ENCODE measurements around the gene PLXNA2. TPM values are rescaled to one million over a fixed set of nuclear protein-coding genes. Genes with fewer than 3 reads are reported as not detected.

The PLXNA2 gene
- total RNA-seq, 1 experiment from 2014 or later, result 0.89 TPM

- intact Hi-C loops (cut with micrococcal nuclease), result no loop called here
- no TSS peak for BruUV-seq (replicated peaks)
Measured at GRCh38 chr1:208242146-208242545, 2.0 kb downstream of the PLXNA2 start.

GRCh38 chr1:208241512-208241911 lies 2.7 kb downstream of the PLXNA2 start:
- ChIA-PET POLR2A (no interaction called here), RAD21 (ENCODE audit: low non-redundant PET in 1 of 2, low total read pairs in 2 of 2, uncharacterized antibody in 2 of 2, unreplicated experiment in 2 of 2) (no interaction called here), CTCF (interaction anchor here (1.9 to 5.1 kb wide), 3 partner anchors 110 to 248 kb away, joined by 5 to 25 read pairs (median 6); no protein-coding TSS in a partner anchor)
- Histone ChIP-seq H3K36me3 (ENCODE audit: control insufficient read depth in 1 of 2, insufficient read depth in 2 of 2, low read length in 2 of 2) (no peaks in the 10 kb centered on the region), H3K9me3 (ENCODE audit: control insufficient read depth in 1 of 2, insufficient read depth in 1 of 2, low read depth in 1 of 2, low read length in 2 of 2) (no peaks in the 10 kb centered on the region), H3K9me2 (ENCODE audit: insufficient read depth) (no peaks in the 10 kb centered on the region), H3K9ac (ENCODE audit: low read length) (no peak overlapping the region), H3K4me2 (ENCODE audit: low read length) (no peak overlapping the region), H2AFZ (ENCODE audit: low read depth, low read length, poor library complexity, severe bottlenecking) (no peak overlapping the region), H3K27me3 (ENCODE audit: insufficient read depth, low read length) (peaks cover 57% of the 10 kb centered on the region), H3K4me1 (ENCODE audit: control insufficient read depth in 1 of 2, insufficient read depth in 2 of 2, low read length in 2 of 2) (peaks cover 9 to 18% of the 10 kb centered on the region in 2 experiments; a peak in 3 of 4 replicates), H3K27ac (ENCODE audit: low read depth, low read length) (no peak overlapping the region), H3K4me3 (replicated peaks in 1 of 2; ENCODE audit: low read depth in 1 of 2, low read length in 2 of 2) (no peak overlapping the region), H3K79me2 (ENCODE audit: insufficient read depth, low read length) (no peaks in the 10 kb centered on the region), H4K20me1 (ENCODE audit: insufficient read depth) (no peaks in the 10 kb centered on the region)
- no peak for ATAC-seq
- no TSS peak for BruUV-seq (replicated peaks)
- DNase-seq (ENCODE audit: low read depth, low spot score), result no peak
- intact Hi-C loops (cut with micrococcal nuclease), result no loop called here
- TF ChIP-seq SRF (IDR thresholded peaks at IDR 0.05; ENCODE audit: low read depth) (no peak), CEBPB (IDR thresholded peaks at IDR 0.05; ENCODE audit: low read depth) (no peak), TCF7L2 (IDR thresholded peaks at IDR 0.05; ENCODE audit: borderline replicate concordance, extremely low read depth, insufficient read depth, insufficient read length) (no peak), ZFX (IDR thresholded peaks at IDR 0.05) (no peak), ELF1 (IDR thresholded peaks at IDR 0.05; ENCODE audit: borderline replicate concordance, low read depth) (no peak), EZH2 (IDR thresholded peaks at IDR 0.05) (no peak), EZH2phosphoT487 (IDR thresholded peaks at IDR 0.05; ENCODE audit: borderline replicate concordance) (no peak), CBX3 (IDR thresholded peaks at IDR 0.05; ENCODE audit: low read depth) (no peak), POLR2AphosphoS5 (IDR thresholded peaks at IDR 0.05; ENCODE audit: low read depth, low read length) (no peak), FOSL1 (IDR thresholded peaks at IDR 0.05; ENCODE audit: low read depth) (no peak), ZNF274 (IDR thresholded peaks at IDR 0.05; ENCODE audit: low read depth, low read length) (no peak), POLR2A (IDR thresholded peaks at IDR 0.05; ENCODE audit: borderline replicate concordance, extremely low read depth, insufficient read depth, insufficient read length) (no peak), MAX (IDR thresholded peaks at IDR 0.05) (no peak), SIN3A (IDR thresholded peaks at IDR 0.05; ENCODE audit: low read depth) (no peak), YY1 (IDR thresholded peaks at IDR 0.05; ENCODE audit: extremely low read depth, insufficient replicate concordance, low read depth, low read length) (no peak)

More at GRCh38 chr1:208242146-208242545, 2.0 kb downstream of the PLXNA2 start:
- POLR2A ChIA-PET, result no interaction called here
- H3K4me2 ChIP-seq (ENCODE audit: low read length), result no peak overlapping the region
- H3K4me1 ChIP-seq (ENCODE audit: control insufficient read depth in 1 of 2, insufficient read depth in 2 of 2, low read length in 2 of 2), result peaks cover 9 to 18% of the 10 kb centered on the region in 2 experiments; a peak in 3 of 4 replicates
- H3K27me3 ChIP-seq (ENCODE audit: insufficient read depth, low read length), result peaks cover 52% of the 10 kb centered on the region
- no peak for DNase-seq (ENCODE audit: low read depth, low spot score)
- H3K36me3 ChIP-seq (ENCODE audit: control insufficient read depth in 1 of 2, insufficient read depth in 2 of 2, low read length in 2 of 2), result no peaks in the 10 kb centered on the region
- TF ChIP-seq SP1 (IDR thresholded peaks at IDR 0.05; ENCODE audit: low read depth) (no peak), ZNF274 (IDR thresholded peaks at IDR 0.05; ENCODE audit: low read depth, low read length) (no peak), EGR1 (IDR thresholded peaks at IDR 0.05; ENCODE audit: low read depth) (no peak), SIN3A (IDR thresholded peaks at IDR 0.05; ENCODE audit: low read depth) (no peak), RAD21 (IDR thresholded peaks at IDR 0.05; ENCODE audit: low read depth) (no peak), CTCF (IDR thresholded peaks at IDR 0.05 in 2 of 3, conservative IDR thresholded peaks at IDR 0.05 in 1 of 3; ENCODE audit: borderline replicate concordance in 1 of 3, insufficient read depth in 1 of 3, low read depth in 2 of 3, low read length in 2 of 3) (no peak)
- H2AFZ ChIP-seq (ENCODE audit: low read depth, low read length, poor library complexity, severe bottlenecking), result no peak overlapping the region
- no peak overlapping the region for H3K9ac ChIP-seq (ENCODE audit: low read length)
- H3K27ac ChIP-seq (ENCODE audit: low read depth, low read length), result no peak overlapping the region
- H4K20me1 ChIP-seq (ENCODE audit: insufficient read depth), result no peaks in the 10 kb centered on the region
- RAD21 ChIA-PET (ENCODE audit: low non-redundant PET in 1 of 2, low total read pairs in 2 of 2, uncharacterized antibody in 2 of 2, unreplicated experiment in 2 of 2), result no interaction called here
- no peaks in the 10 kb centered on the region for H3K79me2 ChIP-seq (ENCODE audit: insufficient read depth, low read length)
- no peak overlapping the region for H3K4me3 ChIP-seq (replicated peaks in 1 of 2; ENCODE audit: low read depth in 1 of 2, low read length in 2 of 2)
- H3K9me3 ChIP-seq (ENCODE audit: control insufficient read depth in 1 of 2, insufficient read depth in 1 of 2, low read depth in 1 of 2, low read length in 2 of 2), result no peaks in the 10 kb centered on the region
- no peaks in the 10 kb centered on the region for H3K9me2 ChIP-seq (ENCODE audit: insufficient read depth)
- ATAC-seq, result no peak
- CTCF ChIA-PET, result interaction anchor here (1.9 to 5.1 kb wide), 2 partner anchors 110 to 220 kb away, joined by 6 to 25 read pairs; no protein-coding TSS in a partner anchor

Measured in HCT116 (cell line).